ENCODE measurements around the gene CHRDL2. TPM values are rescaled to one million over a fixed set of nuclear protein-coding genes. Genes with fewer than 3 reads are reported as not detected.
A peak's percentile ranks its signal among the peaks of the same experiment; 100 is the strongest.

The CHRDL2 gene
- total and polyA plus RNA-seq, 2 of the 13 experiments (the other 11 are each of a cell fraction or from before 2014, with no cell fraction given): 0.04 TPM; not detected in 1

DNA sequence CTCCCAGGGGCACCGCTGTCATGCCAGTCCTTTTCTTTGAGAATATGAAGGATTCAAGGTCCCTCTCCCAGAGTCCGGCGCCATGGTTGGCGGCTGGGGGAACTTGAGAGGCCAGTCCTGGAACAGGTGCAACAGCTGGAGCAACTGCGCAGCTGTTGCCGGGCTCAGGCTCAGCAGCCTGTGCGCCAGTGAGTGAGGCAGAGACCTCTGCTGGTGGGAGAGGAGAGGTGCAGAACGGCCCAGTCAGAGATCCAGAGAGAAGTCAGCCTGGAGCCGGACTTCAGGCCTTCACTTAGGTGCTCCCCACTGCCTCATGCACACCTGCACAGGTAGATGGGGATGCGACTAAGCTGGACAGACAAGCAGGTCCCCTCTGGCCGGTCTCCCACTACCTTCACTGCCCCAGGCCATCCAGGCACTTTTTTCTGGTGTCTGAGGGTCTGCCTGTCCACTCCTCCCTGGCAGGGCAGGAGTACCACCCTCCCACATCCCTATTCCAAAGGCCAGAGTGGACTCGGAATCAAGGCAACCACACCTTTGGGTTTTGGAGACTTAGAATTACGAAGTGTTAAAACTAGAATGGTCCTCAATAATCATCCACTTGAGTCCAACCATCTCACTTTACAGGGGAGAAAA lies 4.6 kb downstream of the CHRDL2 start (continued):
- TF ChIP-seq PHF8 (CRISPR knock-in tag; IDR thresholded peaks at IDR 0.05) (no peak), KAT8 (CRISPR knock-in tag; IDR thresholded peaks at IDR 0.05) (no peak), ZNF660 (CRISPR knock-in tag; IDR thresholded peaks at IDR 0.05; ENCODE audit: borderline replicate concordance, low read depth) (no peak), ZNF562 (CRISPR knock-in tag; IDR thresholded peaks at IDR 0.05; ENCODE audit: borderline replicate concordance) (no peak), ZNF557 (CRISPR knock-in tag; IDR thresholded peaks at IDR 0.05) (no peak), FOXP1 (IDR thresholded peaks at IDR 0.05) (no peak), FOXP1 (CRISPR knock-in tag; IDR thresholded peaks at IDR 0.05) (no peak), ZNF780A (CRISPR knock-in tag; IDR thresholded peaks at IDR 0.05) (no peak), PLRG1 (conservative IDR thresholded peaks at IDR 0.05) (no peak), ZBTB42 (CRISPR knock-in tag; IDR thresholded peaks at IDR 0.05) (peak; percentile 77; the same call in 1 of the 2 replicates), ZNF33A (CRISPR knock-in tag; IDR thresholded peaks at IDR 0.05; ENCODE audit: borderline replicate concordance) (no peak), ATF1 (CRISPR knock-in tag; IDR thresholded peaks at IDR 0.05) (no peak), SRY (CRISPR knock-in tag; IDR thresholded peaks at IDR 0.05) (0 out of 2 replicates have a peak, but pooled peaks have one; percentile 28), SIN3A (IDR thresholded peaks at IDR 0.05; ENCODE audit: borderline replicate concordance, low read depth, low read length) (no peak), JUNB (CRISPR knock-in tag; IDR thresholded peaks at IDR 0.05; ENCODE audit: borderline replicate concordance) (no peak), ZNF772 (CRISPR knock-in tag; IDR thresholded peaks at IDR 0.05) (no peak), ZNF44 (CRISPR knock-in tag; IDR thresholded peaks at IDR 0.05) (no peak)
- TF ChIP-seq, protein P1, sequence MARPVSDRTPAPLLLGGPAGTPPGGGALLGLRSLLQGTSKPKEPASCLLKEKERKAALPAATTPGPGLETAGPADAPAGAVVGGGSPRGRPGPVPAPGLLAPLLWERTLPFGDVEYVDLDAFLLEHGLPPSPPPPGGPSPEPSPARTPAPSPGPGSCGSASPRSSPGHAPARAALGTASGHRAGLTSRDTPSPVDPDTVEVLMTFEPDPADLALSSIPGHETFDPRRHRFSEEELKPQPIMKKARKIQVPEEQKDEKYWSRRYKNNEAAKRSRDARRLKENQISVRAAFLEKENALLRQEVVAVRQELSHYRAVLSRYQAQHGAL (CRISPR knock-in tag; IDR thresholded peaks at IDR 0.05; ENCODE audit: not compliant biosample characterization): no peak
- TF ChIP-seq, protein P2, sequence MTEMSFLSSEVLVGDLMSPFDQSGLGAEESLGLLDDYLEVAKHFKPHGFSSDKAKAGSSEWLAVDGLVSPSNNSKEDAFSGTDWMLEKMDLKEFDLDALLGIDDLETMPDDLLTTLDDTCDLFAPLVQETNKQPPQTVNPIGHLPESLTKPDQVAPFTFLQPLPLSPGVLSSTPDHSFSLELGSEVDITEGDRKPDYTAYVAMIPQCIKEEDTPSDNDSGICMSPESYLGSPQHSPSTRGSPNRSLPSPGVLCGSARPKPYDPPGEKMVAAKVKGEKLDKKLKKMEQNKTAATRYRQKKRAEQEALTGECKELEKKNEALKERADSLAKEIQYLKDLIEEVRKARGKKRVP (CRISPR knock-in tag; IDR thresholded peaks at IDR 0.05): no peak
- TF ChIP-seq, protein P3, sequence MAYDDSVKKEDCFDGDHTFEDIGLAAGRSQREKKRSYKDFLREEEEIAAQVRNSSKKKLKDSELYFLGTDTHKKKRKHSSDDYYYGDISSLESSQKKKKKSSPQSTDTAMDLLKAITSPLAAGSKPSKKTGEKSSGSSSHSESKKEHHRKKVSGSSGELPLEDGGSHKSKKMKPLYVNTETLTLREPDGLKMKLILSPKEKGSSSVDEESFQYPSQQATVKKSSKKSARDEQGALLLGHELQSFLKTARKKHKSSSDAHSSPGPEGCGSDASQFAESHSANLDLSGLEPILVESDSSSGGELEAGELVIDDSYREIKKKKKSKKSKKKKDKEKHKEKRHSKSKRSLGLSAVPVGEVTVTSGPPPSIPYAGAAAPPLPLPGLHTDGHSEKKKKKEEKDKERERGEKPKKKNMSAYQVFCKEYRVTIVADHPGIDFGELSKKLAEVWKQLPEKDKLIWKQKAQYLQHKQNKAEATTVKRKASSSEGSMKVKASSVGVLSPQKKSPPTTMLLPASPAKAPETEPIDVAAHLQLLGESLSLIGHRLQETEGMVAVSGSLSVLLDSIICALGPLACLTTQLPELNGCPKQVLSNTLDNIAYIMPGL (CRISPR knock-in tag; IDR thresholded peaks at IDR 0.05; ENCODE audit: borderline replicate concordance in 1 of 2, low read depth in 1 of 2): peak; percentile 30 to 58; a peak in 2 of 4 replicates
- TF ChIP-seq, protein P4, sequence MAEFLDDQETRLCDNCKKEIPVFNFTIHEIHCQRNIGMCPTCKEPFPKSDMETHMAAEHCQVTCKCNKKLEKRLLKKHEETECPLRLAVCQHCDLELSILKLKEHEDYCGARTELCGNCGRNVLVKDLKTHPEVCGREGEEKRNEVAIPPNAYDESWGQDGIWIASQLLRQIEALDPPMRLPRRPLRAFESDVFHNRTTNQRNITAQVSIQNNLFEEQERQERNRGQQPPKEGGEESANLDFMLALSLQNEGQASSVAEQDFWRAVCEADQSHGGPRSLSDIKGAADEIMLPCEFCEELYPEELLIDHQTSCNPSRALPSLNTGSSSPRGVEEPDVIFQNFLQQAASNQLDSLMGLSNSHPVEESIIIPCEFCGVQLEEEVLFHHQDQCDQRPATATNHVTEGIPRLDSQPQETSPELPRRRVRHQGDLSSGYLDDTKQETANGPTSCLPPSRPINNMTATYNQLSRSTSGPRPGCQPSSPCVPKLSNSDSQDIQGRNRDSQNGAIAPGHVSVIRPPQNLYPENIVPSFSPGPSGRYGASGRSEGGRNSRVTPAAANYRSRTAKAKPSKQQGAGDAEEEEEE (CRISPR knock-in tag; IDR thresholded peaks at IDR 0.05; ENCODE audit: borderline replicate concordance): no peak
- TF ChIP-seq, protein P5, sequence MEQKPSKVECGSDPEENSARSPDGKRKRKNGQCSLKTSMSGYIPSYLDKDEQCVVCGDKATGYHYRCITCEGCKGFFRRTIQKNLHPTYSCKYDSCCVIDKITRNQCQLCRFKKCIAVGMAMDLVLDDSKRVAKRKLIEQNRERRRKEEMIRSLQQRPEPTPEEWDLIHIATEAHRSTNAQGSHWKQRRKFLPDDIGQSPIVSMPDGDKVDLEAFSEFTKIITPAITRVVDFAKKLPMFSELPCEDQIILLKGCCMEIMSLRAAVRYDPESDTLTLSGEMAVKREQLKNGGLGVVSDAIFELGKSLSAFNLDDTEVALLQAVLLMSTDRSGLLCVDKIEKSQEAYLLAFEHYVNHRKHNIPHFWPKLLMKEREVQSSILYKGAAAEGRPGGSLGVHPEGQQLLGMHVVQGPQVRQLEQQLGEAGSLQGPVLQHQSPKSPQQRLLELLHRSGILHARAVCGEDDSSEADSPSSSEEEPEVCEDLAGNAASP (CRISPR knock-in tag; IDR thresholded peaks at IDR 0.05; ENCODE audit: borderline replicate concordance): no peak
